NCI-H2227 (cell line): ENCODE data around the gene ABHD16B.

Experiments used
- DNase-seq: peaks from one replicate; lab custom pipeline; 2025; ENCODE audit not compliant: unreplicated experiment; lab: John Stamatoyannopoulos, UW

The ABHD16B gene

DNA sequence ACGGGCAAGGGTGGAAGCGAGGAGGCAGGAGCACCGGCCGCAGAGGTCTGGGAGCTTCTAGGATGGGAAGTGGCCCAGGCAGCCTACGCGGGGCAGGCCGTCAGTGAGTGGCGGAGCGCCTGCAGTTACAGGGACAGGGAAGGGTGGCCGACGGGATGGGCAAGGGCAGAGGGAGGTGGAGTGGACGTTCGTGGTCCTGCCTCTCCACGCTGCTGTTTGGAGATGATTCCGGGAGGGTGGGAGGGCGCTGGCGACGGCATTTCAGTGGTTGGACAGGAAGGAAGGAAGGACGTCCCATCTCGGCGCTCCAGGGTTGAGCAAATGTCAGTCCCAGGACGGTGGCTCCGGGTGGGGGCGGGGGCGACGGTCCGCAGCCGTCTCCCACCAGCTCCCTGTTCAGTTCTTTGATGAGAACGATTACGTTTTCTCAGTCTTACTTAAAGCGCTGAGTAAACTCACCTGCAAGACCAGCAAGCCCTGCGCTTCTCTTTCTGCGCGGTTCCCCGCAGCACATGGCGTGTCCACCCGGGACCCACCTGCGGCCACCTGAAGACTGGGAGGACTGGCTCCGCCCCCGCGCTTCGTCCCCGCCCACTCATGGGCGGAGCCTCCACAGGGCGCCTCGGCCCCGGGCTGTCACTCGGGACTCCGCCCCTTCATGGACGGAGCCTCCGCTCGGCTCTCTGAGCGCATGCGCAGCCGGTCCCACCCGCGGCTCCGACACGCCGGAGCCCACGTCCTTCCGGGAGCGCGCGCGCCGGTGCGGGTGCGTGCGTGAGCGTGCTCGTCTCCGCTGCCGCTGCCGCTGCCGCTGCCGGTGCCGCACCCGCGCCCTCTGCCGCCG lies 33.3 kb downstream of the ABHD16B start, which contains the start of gene DNAJC5:
DNAJC5 (plus strand) TSS at position 769 of the 844 bp plus-strand sequence. CDS start 33,220 bp downstream, outside the sequence.
- peak; percentile 98 for DNase-seq

DNA sequence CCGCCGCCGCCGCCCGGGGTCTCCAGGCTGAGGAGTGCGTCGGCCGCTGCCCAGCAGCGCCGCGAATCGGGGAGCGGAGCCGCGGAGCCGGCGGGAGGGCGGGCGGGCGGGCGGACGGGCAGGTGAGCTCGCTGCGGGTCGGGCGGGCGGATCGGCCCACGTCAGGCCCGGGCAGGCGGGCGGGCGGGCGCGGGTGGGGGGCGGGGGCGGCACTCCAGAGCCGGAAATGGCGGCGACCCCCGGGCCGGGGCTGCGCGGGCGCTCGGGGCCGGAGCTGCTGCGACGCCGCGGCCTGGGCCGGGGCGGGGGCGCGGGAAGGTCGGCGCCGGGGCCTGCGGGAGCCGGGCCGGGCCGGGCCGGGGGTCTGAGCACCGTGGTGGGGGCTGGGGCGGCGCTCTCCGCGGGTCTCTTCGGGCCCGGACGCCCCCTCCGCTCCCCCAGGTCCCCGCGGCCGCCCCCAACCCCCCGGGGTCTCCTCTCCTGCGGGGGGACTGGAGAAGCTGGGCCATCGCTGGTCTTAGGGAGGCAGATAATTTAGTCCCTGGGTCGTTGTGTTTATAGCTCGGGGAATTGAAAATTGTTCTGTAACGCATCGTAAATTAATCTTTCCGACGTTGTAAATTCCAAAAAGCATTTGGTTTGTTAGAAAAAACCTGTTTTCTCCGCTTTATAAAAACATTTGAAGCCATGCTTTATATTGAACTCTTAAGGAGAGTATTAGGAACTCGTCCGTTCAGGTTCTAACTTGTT lies 34.1 kb downstream of the ABHD16B start:
- no peak for DNase-seq

DNA sequence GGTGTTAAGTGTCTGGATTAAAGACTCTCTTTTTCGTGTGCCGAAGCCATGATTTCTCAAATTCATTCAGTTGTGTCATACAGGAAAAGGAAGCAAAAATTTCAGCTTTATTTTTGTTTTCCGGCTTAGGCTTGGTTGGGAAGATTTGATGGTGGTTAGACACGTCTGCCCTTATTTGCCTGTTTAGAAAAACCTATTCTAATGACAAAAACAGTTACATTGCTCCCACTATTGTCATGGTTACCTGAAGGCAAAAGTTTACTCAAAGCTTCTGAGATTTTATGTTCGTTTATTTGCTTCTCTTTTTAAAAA lies 34.6 kb downstream of the ABHD16B start:
- no peak for DNase-seq

DNA sequence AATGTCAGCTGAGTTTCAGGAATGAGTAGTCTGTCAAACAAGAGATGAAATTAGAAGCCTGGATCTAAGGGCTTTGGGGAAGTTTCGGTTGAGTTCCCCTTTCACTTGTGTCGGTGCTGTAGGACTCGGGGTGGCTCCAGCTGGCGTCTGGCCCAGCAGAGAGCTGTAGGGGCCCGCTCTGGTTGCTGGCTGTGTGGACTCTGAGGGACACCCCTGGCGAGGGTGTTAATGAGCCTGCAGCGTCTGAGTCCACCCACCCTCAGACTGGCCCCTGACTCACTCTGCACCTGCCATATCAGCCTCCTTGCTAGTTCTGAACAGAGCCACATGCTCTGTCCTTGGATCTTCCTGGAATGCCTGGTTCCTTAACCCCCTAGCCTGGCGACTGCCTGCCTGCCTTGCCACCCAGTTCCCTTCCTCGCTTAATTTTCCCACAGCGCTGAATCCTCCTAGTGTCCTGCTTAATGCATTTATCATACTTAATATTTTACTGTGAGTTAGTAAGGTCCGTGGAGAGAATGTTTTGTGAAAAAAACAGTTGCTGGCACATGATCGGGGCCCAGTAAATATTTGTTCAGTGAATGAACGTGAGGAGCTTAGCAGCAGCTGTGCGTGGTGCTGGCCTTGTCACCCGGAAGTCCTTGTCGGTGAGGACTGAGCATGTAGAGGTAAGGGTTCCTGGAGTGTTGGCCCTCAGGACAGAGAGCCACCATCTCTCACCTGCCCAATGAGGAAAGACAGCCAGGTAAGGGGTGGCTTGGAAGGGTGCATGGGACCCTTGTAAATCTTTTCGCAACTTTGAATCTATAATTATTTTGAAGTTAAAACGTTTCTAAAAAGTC lies 35.2 kb downstream of the ABHD16B start:
- DNase-seq = no peak

DNA sequence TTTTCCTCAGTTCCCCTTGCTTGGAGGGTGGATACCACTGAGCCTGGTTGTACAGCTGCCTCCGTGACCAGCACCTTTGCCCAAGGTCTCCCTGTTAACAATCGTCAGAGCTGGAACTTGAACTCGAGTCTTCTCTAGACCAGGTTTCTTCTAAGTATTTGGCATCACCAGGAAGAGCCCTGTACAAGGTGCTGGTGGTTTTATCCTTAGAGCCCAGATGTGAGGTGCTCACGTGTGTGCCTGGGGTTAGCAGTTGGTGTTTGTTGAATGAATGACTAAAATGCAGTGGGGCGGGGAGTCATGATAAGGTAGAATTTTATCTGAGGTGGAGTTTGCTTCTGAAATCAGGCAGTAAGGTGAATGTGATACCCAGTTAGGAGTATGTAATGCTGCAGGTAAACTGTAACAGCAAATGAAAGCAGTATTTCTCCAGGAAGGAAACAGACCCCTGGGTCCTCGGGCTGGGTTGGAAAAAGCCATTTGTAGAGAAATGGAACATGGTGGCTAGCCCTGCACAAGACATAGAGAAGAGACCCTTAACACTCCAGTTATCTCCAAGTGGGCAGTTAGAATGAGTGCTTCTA lies 36.8 kb downstream of the ABHD16B start:
- DNase-seq = no peak

DNA sequence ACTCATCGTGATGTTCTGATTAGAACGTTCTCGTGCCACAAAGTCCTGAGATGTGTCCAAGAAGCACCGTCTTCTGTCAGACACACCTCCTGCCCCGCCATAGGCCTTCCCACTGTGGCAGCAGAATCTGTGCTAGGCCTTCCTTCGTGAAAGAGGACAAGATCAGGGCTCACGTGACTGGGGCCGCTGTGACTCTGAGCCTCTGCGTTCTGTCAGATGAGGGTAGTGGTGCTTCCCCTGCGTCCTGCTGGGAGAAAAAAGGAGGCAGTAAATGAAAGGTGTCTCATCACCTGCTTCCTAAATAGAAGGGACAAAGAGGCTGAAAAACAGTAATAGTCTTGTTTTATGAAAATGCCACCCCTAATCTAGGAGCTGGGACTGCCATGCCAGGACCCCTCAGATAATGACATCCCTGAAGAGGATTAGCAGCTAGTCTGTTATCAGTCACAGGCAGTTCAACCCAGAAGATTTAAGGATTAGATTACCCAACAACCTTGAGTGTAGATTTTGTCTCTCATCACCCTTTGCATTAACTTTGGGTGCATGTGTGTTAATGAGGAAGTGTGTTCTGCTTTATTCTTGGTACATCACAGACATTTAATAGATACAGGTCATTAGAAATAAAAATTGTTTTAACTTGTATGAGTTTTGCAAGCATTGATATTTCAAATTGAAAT lies 37.7 kb downstream of the ABHD16B start:
- peak; percentile 54 for DNase-seq

DNA sequence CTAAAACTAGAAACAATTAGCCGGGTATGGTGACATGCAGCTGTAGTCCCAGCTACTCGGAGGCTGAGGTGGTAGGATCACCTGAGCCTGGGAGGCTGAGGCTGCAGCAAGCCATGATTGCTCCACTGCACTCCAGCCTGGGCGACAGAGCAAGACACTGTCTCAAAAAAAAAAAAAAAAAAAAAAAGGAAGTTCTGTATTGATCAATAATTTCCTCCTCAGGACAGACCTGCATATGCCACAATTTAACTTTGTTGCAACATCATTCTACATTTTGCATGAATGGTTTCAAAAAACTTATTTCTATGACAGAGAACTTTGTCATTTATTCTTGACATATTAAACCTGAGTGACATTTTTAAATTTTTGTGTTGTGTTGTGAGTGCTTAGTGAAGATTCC lies 39.1 kb downstream of the ABHD16B start:
- DNase-seq = no peak

DNA sequence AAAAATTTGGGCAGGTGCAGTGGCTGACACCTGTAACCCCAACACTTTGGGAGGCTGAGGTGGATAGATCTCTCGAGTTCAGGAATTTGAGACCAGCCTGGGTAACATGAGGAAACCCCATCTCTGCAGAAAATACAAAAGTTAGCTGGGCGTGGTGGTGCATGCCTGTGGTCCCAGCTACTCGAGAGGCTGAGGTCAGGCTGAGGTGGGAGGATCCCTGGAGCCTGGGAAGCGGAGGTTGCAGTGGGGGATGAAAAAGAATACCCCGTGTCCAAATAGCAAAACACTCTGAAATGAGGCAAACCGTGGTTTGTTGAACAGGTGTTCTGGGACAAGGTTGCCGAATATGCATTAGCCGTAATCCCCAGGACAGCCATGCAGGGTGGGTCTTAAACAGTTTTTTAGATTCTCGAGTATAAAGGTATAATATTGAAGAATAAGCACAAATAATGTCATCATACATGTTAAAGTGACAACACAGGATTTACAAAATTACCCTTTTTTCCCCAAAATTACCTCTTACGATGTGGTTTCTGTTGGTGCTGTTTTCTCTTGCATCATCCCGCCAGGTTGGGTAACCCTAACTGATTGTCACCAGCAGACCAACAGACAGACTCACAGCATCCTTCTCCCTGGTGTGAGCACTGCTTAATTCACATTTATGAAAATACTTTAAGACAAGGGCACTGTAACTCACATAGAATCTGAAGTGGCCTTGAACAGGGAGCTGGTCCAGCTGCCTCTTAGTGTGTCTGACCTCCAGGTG lies 42.7 kb downstream of the ABHD16B start:
- DNase-seq = no peak

DNA sequence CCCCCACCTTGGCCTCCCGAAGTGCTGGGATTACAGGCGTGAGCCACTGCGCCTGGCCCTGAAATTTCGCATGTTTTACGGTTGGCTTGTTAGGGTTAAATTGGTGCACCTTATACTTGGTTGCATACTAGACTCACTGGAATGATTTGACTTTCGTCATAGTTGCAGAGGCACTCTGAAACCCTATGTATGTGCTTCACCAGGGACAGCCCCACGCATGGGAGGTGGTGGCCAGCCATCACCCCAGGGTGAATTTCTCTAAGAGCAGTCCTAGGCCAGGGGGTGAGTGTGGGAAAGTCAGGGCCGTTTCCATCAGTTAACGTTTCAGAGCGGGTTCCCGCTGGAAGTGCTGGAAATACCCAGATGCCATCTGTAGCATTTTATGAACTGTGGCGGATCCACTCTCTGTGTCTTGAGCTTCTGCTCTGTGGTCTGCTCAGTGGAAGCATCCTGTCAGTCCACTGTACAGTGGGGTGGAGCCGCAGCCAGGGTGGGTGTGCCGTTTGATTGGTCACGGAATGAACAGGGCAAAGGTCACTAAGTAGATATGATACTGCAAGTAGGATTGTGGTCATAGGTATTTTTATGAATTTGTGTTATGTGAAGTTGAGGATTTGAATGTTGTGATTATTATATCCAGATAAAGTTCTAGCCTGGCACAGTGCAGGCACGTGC lies 46.8 kb downstream of the ABHD16B start:
- no peak for DNase-seq

DNA sequence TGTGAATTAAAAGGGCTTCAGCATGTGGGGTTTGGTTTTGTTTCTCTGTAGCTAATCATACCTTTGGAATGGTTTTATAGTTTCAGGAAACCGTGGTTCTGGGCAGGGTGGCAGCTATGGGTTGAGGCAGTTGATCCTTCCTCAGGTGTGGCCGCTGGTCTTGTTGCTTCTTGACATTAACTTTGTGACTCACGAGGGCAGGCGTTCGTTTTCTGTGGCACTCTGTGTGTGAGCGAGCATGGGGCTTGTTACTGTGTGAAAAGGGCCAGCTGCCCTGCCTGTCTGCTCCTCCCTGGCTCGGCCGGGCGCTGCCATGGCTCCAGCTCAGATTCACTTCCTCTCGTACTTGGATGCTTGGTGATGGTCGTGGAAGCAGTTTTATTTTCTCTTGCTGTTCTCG lies 49.9 kb downstream of the ABHD16B start:
- peak; percentile 36 for DNase-seq
